HG03196 (cell line): ENCODE results near the gene CLSTN3.
"Not testable (repeated sequence)": the region's sequence is repeated elsewhere in the genome, so short reads cannot be mapped to it uniquely, and the experiment has no call there.

ENCODE experiments used
- ATAC-seq: cut with Tn5 transposase; IDR thresholded peaks from one replicate; pipeline ENCODE4 v1.9.1; 2021; ENCODE audit not compliant: unreplicated experiment

Gene CLSTN3

DNA sequence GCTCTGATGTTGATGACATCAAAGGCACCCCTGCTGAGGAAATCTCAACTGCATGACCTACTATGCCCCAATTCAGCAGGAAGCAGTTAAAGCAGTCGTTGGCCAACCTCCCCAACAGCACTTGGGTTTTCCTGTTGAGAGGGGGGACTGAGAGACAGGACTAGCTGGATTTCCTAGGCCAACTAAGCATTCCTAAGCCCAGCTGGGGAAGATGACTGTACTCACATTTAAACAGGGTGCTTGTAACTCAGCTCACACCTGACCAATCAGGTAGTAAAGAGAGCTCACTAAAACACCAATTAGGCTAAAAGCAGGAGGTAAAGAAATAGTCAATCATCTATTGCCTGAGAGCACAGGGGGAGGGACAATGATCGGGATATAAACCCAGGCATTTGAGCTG is 55.9 kb downstream of the CLSTN3 start:
- ATAC-seq, result not testable (repeated sequence)

- ATAC-seq, result peak; percentile 35
Observed at GRCh38 chr12:7188562-7189397, 58.6 kb downstream of the CLSTN3 start.

DNA sequence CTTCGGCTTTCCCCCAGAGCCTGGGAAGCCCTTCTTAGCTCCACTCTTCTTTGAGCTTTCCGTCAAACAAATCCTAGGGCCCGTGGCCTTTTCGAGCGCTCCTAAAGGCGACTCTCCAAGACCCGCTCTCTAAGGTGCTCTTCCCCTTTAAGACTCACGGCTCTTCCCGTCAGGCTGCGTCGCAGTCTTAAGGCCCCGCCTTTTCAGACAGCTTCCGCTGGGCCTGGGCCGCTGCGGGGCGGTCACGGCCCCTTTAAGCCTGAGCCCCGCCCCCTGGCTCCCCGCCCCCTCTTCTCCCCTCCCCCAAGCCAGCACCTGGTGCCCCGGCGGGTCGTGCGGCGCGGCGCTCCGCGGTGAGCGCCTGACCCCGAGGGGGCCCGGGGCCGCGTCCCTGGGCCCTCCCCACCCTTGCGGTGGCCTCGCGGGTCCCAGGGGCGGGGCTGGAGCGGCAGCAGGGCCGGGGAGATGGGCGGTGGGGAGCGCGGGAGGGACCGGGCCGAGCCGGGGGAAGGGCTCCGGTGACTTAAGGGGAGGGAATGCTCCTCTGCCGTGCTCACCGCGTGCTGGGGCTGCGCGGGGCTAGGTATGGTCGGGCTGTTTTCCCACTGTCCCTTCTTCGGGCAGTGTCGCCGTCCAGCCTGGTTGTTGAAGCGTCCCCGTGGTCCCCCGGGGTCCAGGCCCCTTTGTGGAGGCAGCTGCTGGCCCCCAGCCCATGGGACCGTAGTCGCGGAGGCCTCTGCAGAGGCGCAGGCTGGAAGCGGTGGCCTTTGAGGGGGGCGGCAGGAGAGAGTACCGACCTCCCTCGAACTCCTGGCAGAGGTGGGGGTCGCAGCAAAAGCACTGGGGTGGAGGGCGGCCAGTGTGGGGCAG is 59.5 kb downstream of the CLSTN3 start, which contains the start of gene PEX5:
Gene PEX5 (plus strand): TSS at position 289 of the 870 bp plus-strand sequence. CDS start 692 bp downstream, outside the sequence.
- ATAC-seq, result peak; percentile 92

DNA sequence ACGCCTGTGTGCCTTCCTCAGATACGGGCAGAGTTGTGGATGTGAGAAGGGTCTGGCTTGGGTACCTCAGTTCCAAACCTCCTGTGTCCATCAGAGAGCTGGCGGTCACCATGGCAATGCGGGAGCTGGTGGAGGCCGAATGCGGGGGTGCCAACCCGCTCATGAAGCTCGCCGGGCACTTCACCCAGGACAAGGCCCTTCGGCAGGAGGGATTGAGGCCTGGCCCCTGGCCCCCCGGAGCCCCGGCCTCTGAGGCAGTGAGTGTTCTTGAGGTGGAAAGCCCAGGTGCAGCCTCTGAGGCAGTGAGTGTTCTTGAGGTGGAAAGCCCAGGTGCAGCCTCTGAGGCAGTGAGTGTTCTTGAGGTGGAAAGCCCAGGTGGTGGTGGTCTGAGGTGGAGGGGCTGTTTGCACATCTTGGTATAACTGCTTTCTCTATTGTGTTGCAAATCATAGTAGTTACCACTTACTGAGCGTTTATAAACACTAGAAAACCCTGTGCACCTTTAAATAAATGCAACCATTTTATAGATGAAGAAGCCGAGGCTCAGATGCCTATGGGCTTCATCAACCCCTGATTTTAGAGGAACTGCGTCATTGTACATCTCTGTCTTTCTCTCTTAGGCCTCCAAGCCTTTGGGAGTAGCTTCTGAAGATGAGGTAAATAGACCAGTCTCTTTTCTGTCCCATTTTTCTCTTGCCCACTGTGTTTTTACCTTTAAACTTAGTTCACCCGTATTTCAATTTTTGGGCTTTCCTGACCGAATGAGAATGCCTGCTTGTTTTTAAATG is 60.3 kb downstream of the CLSTN3 start:
- ATAC-seq, result peak; percentile 6

DNA sequence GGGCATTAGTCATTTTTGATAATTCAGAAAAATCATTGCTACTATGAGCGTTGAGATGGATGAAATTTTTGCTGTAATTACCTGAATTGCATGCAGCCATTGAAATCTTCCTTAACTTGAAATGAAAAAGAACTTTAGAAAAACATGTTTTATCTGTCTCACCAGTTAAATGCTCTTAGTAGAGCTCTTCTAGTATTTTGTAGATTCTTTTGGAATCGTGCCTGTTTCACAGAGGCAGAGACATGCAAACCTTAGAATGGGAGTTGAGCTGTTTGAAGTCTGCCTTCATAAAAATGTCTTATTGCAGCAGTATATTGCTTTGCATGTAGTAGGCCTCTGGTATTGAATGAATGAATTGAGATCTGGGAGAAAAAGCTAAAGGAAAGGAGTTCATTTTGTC is 63.5 kb downstream of the CLSTN3 start:
- ATAC-seq, result no peak

DNA sequence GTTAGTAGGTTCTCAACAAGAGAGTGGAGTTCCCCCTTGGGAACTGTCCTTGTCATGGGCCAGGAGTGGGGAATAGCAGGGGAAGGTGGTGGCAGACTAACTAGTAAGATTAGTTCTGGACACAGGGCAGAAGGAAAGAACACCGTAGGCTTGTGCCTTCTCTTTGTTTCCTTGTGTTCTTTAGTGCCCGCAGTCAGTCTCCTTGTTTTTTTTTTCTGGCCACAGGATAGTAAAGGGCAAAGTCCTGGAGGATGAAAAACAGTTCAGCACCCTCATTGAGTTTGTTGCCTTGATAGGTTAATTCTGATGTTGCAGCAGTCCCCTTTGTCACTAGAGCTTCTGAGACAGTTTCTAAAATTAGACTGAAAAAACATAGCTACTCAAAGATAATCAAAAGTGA is 67.7 kb downstream of the CLSTN3 start:
- ATAC-seq, result no peak

- ATAC-seq, result no peak
Observed at GRCh38 chr12:7203109-7203508, 72.9 kb downstream of the CLSTN3 start.

DNA sequence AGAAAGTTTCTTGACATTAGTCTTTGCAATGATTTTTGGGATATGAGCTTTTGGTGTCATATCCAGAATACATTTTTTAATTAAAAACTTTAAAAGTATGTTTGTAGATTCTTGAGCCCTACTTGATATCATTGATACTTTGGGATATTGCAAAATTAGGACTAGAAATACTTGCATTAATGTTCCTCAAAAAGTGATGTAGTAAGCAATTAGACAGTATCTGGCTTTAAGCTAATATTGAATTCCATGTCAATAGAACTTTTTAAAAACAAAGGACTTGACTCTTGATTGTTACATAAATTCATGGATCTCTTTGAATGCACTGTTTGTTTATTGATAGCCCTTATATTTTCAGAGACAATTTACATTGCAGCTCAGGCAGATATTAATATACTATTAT is 74.9 kb downstream of the CLSTN3 start:
- ATAC-seq, result no peak

DNA sequence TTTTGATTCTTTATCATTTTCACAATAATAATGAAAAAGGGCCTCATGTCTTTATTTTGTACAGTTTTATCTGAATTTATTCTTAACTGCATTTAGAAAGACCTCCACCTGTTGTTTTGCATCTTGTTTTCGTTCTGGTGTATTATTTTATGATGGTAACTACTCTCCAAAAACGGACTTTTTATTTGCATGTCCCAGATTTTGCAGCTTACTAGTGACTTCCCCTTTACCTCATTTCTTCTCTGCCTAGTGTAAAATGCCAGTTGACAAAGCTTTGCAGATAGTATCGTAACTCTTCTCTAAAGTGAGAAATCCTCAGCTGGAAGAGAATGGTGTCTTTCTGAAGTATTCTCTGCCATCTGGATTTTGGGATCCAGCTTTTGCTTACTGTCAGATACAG is 76.5 kb downstream of the CLSTN3 start:
- no peak for ATAC-seq

GRCh38 chr12:7207866-7208625 is 77.9 kb downstream of the CLSTN3 start:
- ATAC-seq, result no peak
